SH-SY5Y (cell line): ENCODE measurements around the gene MAP7D1.

Experiments used
- GATA2 ChIP-seq: IDR thresholded peaks from 2 replicates; pipeline ENCODE4 v1.6.1; 2011; ENCODE audit warnings: mild to moderate bottlenecking, low read depth, low read length
- GATA3 ChIP-seq: IDR thresholded peaks from 2 replicates; pipeline ENCODE4 v1.6.1; 2011; ENCODE audit warnings: low read depth, mild to moderate bottlenecking, low read length, moderate library complexity

The MAP7D1 gene

GRCh38 chr1:36122062-36123030 lies 33.6 kb upstream of the MAP7D1 start:
- no peak for TF ChIP-seq GATA2
- no peak for TF ChIP-seq GATA3

- TF ChIP-seq GATA3 (no peak), GATA2 (no peak)
Measured at GRCh38 chr1:36123356-36123755, 32.6 kb upstream of the MAP7D1 start.

GRCh38 chr1:36124404-36125128 lies 31.4 kb upstream of the MAP7D1 start:
- TF ChIP-seq GATA3 (no peak), GATA2 (no peak)

DNA sequence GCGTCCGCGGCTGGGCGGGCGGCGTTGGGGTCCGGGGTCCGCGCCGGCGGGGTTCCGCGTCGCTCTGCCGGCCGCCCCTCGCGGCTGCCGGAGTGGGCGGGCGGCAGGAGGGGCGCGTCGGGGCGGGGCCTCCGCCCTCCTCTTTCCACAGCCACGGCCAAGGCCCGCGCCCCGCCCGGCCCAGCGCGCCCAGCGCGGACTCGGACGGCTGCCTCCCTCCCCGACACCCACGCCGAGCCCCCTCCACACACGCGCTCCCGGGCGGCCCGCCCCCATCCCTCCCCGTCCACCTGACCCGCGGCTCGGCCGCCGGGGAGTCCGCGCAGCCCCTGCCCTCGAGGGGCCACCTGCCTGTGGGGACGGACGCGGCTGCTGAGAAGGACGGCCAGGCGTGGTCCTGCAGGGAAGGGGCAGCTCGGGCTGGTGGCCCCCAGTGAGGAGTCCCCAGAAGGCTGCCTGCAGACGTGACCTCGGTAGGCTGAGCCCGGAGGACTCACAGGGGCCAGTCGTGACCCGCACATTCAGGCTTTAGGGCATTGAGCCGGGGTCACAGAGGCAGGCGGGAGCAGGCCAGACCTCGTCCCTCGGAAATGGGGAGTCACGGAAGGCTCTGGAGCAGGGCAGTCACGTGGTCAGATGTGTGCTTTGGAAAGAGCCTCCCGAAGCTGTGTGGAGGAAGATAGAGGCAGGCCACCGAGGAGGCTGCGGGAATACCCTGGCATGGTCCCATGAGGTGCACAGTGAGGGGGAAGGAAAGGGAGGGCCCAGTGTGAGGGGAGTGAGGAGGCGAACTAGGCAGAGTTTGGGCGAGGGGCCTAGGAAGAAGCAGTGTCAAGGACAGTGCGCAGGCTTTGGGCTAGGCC lies 30.6 kb upstream of the MAP7D1 start, which contains the start of gene COL8A2:
Gene COL8A2, minus strand, starts transcription at position 94 of the 863 bp plus-strand sequence. CDS start 24,980 bp downstream, outside the sequence.
- TF ChIP-seq GATA3 (no peak), GATA2 (no peak)

DNA sequence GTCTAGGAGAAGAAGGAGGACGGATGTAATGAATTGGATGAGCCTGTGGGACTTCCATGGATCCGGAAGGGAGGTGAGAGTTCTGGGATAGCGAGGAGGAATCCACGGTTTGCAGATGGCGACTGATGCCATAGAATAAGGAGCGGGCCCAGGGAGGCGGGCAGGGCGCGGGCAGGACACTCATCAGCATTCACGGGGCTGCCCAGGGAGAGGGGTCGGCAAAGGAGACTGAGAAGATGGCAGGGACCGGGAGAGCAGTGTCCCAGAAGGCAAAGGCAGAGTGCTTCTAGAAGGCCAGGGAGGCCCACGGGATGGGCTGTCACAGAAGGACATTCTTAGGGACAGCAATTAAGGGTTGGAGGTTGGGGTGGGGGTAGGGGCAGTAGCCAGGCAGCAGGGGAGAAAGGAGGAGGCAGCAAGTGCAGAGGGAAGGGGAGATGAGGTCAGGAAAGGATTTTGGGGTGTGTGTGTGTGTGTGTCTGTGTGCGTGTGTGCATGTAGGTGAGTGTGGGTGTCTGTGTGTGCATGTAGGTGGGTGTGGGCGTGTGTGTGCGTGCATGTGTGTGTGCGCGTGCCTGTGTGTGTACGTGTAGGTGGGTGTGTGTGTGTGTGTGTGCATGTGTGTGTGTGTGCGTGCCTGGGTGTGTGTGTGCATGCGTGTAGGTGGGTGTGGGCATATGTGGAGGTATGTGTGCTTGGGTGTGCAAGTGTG lies 29.8 kb upstream of the MAP7D1 start:
- TF ChIP-seq GATA3 (no peak), GATA2 (no peak)

GRCh38 chr1:36126797-36127500 lies 29.0 kb upstream of the MAP7D1 start:
- TF ChIP-seq GATA3 (no peak), GATA2 (no peak)

- TF ChIP-seq GATA2 (no peak), GATA3 (no peak)
Measured at GRCh38 chr1:36128126-36128904, 27.6 kb upstream of the MAP7D1 start.

DNA sequence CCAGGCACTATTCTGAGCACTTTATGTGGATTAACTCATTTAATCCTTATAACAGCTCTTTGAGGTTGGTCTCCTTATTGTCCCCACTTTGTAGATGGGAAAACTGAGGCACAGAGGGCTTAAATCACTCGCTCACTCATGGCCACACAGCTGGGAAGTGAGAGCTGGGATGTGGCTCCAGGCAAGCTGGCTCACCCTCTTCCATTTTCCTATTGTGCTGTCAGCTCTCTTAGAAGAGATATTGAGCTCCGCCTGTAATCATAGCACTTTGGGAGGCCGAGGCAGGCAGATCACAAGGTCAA lies 27.1 kb upstream of the MAP7D1 start:
- TF ChIP-seq GATA3 (no peak), GATA2 (no peak)

DNA sequence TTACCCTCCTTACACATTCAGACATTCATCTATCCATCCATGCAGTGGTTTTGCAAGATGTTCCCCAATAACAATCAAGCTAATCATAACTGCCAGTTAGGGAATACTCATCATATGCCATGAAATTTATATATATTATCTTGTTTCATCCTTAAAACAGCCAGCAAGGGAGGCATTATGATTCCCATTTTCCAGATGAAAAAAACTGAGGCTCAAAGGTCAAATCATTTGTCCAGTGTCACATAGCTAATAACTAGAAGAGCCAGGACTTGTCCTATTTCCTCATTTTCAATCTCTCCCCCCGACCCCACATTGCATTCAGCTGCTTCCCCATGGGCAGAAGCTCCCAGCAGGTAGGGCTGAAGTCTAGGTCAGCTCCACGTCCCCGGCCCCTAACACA lies 23.9 kb upstream of the MAP7D1 start:
- TF ChIP-seq GATA3: no peak
- TF ChIP-seq GATA2: no peak

DNA sequence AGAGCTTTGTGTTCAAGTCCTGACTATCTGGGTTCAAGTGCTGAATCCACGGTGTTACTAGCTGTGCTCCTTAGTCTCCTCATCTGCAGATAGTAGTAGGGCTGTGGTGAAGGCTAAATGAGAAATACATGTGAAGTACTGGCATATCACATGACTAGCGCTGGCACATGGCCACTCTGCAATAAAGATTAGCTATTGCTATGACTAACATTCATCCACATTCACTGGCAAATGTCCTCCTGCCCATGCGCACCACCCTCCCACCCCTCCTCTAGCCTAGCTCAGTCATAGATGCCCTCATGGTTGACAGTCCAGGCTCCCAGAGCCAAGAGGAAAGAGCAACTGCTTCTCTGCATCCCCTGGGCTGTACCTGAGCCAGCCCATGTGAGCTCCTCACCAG lies 22.5 kb upstream of the MAP7D1 start:
- TF ChIP-seq GATA2: no peak
- no peak for TF ChIP-seq GATA3

DNA sequence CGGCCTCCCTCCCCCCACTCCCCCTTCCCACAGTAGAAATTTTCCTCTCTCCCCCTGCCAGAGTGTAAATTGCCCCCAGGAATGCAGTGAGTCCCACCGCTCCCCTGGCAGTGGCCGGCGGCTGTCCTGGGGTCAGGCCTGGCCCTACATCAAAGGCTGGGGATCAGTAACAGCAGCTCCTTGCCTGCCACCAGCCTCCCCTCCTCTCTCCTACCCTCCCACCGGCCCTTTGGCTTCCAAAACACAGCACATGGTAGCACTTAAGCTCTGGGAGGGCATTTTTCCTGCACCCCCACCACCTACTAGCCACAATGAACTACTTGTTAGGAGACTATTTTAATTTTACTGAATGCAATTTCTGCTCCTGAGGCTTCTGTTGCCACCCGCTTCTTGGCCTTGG lies 21.9 kb upstream of the MAP7D1 start:
- TF ChIP-seq GATA2: no peak
- TF ChIP-seq GATA3: no peak
